GM10266 (cell line): ENCODE measurements around the gene SNAI1.
A peak's percentile ranks its signal among the peaks of the same experiment; 100 is the strongest.

Experiments used
- DNase-seq: peaks from one replicate; pipeline ENCODE4 v3.0.0; 2012; ENCODE audit errors: extremely low spot score
- CTCF ChIP-seq: IDR thresholded peaks from 2 replicates; pipeline ENCODE4 v1.5.1; 2012; ENCODE audit warnings: mild to moderate bottlenecking, low read depth; ENCODE audit not compliant: control insufficient read depth, insufficient read depth; ENCODE audit errors: missing control alignments

Gene SNAI1

GRCh38 chr20:49982346-49983122 is at the start of gene SNAI1:
SNAI1 (plus strand) TSS chr20:49982980; CDS start chr20:49983060, 80 bp downstream.
- peak; percentile 58 for TF ChIP-seq CTCF
- peak; percentile 97 for DNase-seq

GRCh38 chr20:49935746-49936152 is 47.0 kb upstream of the SNAI1 start:
- DNase-seq = no peak
- TF ChIP-seq CTCF = no peak

- TF ChIP-seq CTCF = no peak
- DNase-seq = peak; percentile 98
Observed at GRCh38 chr20:49936153-49937026, 46.4 kb upstream of the SNAI1 start, which contains the start of gene RNF114. RNF114 (plus strand) TSS chr20:49936397; CDS start chr20:49936413, 16 bp downstream.

- peak; percentile 50 for DNase-seq
- TF ChIP-seq CTCF = no peak
Observed at GRCh38 chr20:49937027-49937929, 45.5 kb upstream of the SNAI1 start.

GRCh38 chr20:49938173-49939163 is 44.3 kb upstream of the SNAI1 start:
- TF ChIP-seq CTCF = no peak
- DNase-seq = no peak

- TF ChIP-seq CTCF = no peak
- no peak for DNase-seq
Observed at GRCh38 chr20:49941456-49941855, 41.3 kb upstream of the SNAI1 start.
